ENCODE data around the gene SNRPE.

DNA sequence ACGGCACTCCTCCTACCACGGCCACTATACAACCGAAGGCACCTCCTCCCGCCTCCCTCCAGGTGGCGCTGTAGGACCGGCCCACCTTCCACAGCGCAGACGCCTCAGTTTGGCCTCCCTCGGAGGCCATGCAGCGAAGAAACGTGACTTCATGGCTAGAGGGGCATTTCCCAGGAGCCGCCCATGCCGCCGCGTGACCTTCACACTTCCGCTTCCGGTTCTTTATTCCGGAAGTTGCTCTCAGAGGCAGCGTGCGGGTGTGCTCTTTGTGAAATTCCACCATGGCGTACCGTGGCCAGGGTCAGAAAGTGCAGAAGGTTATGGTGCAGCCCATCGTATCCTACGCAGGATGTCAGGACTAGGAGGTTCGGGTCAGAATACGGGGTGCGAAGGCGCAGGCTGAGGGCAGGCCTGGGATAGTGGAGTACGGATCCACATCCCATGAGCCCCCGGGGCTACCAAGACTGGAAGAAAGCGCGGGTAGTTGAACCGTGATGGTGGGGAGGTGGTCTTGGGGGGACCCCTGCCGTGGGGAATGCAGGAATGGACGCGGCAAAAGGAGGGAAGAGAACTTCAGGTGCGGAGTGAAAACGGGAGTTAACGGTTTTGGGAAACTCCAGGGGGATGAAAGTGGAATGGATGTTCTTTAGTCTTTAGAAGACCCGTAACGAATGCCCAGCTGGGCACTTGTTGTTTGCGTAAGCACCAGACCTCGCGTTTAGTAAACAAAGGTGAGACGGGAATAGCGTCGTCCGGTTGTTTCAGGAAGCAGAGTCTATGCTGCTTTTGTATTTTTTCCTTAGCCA, at the start of gene SNRPE:
- TF ChIP-seq, protein P1, sequence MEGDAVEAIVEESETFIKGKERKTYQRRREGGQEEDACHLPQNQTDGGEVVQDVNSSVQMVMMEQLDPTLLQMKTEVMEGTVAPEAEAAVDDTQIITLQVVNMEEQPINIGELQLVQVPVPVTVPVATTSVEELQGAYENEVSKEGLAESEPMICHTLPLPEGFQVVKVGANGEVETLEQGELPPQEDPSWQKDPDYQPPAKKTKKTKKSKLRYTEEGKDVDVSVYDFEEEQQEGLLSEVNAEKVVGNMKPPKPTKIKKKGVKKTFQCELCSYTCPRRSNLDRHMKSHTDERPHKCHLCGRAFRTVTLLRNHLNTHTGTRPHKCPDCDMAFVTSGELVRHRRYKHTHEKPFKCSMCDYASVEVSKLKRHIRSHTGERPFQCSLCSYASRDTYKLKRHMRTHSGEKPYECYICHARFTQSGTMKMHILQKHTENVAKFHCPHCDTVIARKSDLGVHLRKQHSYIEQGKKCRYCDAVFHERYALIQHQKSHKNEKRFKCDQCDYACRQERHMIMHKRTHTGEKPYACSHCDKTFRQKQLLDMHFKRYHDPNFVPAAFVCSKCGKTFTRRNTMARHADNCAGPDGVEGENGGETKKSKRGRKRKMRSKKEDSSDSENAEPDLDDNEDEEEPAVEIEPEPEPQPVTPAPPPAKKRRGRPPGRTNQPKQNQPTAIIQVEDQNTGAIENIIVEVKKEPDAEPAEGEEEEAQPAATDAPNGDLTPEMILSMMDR (IDR thresholded peaks at IDR 0.05), result peak in 6 of 7 experiments; percentile 89 to 100 (median 96)
- TF ChIP-seq POLR2AphosphoS5 (IDR thresholded peaks at IDR 0.05), result peak; percentile 80 to 97 (median 85)
- peak; percentile 11 for TF ChIP-seq EP300 (IDR thresholded peaks at IDR 0.05)

All from stomach (tissue), 4 donors.